Measurements from ENCODE around the gene POU5F1.

Gene POU5F1

GRCh38 chr6:31125586-31126363 is 44.7 kb downstream of the POU5F1 start:
- Mint-ChIP-seq H3K9me3 (no peaks in the 10 kb centered on the region), H3K27ac (no peak overlapping the region), H3K4me3 (no peak overlapping the region), H3K4me1 (ENCODE audit: low read depth) (peaks cover 3% of the 10 kb centered on the region), H3K27me3 (ENCODE audit: low read depth) (peaks cover 18% of the 10 kb centered on the region), H3K36me3 (ENCODE audit: low read depth) (no peaks in the 10 kb centered on the region)

DNA sequence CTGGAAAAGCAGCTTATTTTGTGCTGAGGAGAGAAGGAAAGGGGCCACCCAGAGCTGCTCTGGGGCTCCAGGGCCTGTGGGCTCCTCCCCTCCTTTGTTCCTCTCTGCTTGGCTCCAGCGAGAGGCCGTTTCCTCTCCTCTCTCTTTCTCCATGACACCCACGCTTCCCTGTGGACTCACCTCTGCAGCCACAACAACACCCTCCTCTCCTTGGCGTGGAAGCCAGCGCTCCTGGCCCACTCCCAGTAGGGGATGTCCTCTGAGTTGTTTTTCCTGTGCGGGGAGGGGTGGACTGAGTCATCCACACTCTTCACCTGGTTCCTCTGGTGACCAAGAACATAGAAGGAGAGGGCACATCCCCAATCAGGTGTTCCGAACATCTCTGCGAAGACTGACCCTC is 45.3 kb downstream of the POU5F1 start:
- H3K36me3 Mint-ChIP-seq (ENCODE audit: low read depth): no peaks in the 10 kb centered on the region
- peaks cover 18% of the 10 kb centered on the region for H3K27me3 Mint-ChIP-seq (ENCODE audit: low read depth)
- H3K27ac Mint-ChIP-seq: no peak overlapping the region
- H3K4me1 Mint-ChIP-seq (ENCODE audit: low read depth): peaks cover 3% of the 10 kb centered on the region
- H3K4me3 Mint-ChIP-seq: no peak overlapping the region
- no peaks in the 10 kb centered on the region for H3K9me3 Mint-ChIP-seq

DNA sequence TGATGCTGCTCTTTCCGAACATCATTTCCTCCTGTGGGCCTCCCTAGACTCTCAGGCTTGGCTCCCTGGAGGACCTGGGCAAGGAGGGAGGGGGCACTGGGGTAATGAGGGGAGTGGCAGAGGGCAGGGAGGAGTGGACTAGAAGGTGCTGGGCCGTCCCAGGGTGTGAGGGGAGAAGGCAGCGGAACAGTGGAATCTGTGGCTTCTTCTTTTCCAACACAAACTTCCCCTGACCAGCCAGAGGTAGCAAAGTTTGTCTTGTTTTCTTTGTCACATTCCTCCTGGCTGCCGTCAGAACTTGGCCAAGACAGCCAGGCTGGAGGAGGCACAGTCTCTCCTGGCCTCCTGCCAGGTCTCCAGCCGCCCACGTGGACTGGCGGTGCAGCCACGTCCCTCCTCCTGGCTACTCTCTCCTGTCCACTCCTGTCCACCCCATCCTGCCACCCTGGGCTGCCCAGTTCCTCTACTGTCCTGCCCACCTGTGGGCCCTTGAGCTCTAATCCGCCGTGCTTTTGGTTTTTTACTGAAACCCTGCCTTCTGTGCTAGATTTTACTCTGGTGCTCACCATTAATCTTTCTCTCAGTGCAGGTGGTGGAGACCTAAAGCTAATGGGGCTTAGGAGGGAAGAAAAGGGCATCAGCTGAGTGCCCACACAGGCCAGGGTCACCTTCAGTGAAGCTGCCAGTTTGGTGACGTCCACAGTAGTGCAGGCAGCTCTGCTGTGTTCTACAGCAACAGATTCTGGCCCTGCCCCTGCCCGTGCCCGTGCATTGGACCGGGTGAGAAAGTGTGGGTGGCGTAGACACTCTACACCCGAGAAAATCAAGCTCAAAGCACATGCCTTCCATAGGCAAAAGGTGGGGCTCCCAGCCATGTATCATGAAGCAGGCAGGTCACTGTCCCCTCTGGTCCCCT is 47.4 kb downstream of the POU5F1 start:
- no peak overlapping the region for H3K27ac Mint-ChIP-seq
- H3K4me3 Mint-ChIP-seq: no peak overlapping the region
- peaks cover 3% of the 10 kb centered on the region for H3K4me1 Mint-ChIP-seq (ENCODE audit: low read depth)
- H3K36me3 Mint-ChIP-seq (ENCODE audit: low read depth): no peaks in the 10 kb centered on the region
- peaks cover 12% of the 10 kb centered on the region for H3K27me3 Mint-ChIP-seq (ENCODE audit: low read depth)
- no peaks in the 10 kb centered on the region for H3K9me3 Mint-ChIP-seq

GRCh38 chr6:31121131-31121790 is 49.2 kb downstream of the POU5F1 start:
- Mint-ChIP-seq H3K4me3 (no peak overlapping the region), H3K27me3 (ENCODE audit: low read depth) (peaks cover 9% of the 10 kb centered on the region), H3K4me1 (ENCODE audit: low read depth) (no peaks in the 10 kb centered on the region), H3K36me3 (ENCODE audit: low read depth) (no peaks in the 10 kb centered on the region), H3K9me3 (no peaks in the 10 kb centered on the region), H3K27ac (no peak overlapping the region)

DNA sequence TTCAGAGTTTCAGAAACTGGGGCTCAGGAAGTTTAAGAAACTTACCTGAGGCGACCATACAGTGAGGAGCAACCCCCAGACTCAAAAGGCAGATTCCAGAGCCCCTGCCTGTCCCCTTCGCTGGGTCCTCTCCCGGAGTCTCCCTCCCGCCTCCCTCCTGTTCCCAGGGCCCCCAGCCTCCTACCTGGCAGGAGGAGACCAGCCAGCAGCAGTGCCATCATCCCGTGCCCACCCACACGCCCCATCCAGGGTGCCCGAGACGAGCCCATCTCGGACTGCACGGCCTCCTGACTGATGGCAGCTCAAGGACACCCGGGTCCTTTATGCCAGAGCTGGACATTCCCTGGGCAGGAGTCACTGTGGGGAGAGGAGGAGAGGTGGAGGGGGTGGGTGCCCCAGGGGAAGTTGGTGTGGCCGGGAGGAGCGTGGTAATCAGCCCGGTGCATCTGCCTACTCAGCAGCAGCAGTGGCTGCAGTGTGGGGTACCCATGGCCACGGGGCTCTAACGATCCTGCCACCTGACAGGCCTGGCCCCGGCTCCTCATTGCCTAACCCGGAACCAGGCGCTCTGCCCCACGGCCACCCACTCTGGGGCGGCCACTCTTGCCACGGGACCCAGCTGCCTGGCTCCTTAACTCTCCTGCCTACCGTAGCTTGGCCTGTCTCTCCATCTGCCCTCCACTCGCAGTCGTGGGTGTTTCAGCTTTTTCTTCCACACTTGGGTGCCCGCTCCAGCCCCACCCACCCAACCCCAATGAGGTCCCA is 50.1 kb downstream of the POU5F1 start, which contains the start of gene CDSN:
TSS of gene CDSN (minus strand) at position 296 of the 765 bp plus-strand sequence. CDS start at position 269, 27 bp downstream.
- Mint-ChIP-seq H3K27me3 (ENCODE audit: low read depth) (peaks cover 14% of the 10 kb centered on the region), H3K9me3 (no peaks in the 10 kb centered on the region), H3K36me3 (ENCODE audit: low read depth) (no peaks in the 10 kb centered on the region), H3K4me3 (no peak within 1 kb of the TSS), H3K27ac (no peak within 1 kb of the TSS), H3K4me1 (ENCODE audit: low read depth) (no peaks in the 10 kb centered on the region)

GRCh38 chr6:31118178-31118577 is 52.3 kb downstream of the POU5F1 start:
- H3K27me3 Mint-ChIP-seq (ENCODE audit: low read depth): peaks cover 23% of the 10 kb centered on the region
- no peaks in the 10 kb centered on the region for H3K4me1 Mint-ChIP-seq (ENCODE audit: low read depth)
- H3K36me3 Mint-ChIP-seq (ENCODE audit: low read depth): no peaks in the 10 kb centered on the region
- no peaks in the 10 kb centered on the region for H3K9me3 Mint-ChIP-seq
- no peak overlapping the region for H3K4me3 Mint-ChIP-seq
- no peak overlapping the region for H3K27ac Mint-ChIP-seq

GRCh38 chr6:31116661-31117385 is 53.7 kb downstream of the POU5F1 start:
- Mint-ChIP-seq H3K4me3 (no peak overlapping the region), H3K27me3 (ENCODE audit: low read depth) (peaks cover 27% of the 10 kb centered on the region), H3K4me1 (ENCODE audit: low read depth) (no peaks in the 10 kb centered on the region), H3K36me3 (ENCODE audit: low read depth) (no peaks in the 10 kb centered on the region), H3K27ac (no peak overlapping the region), H3K9me3 (no peaks in the 10 kb centered on the region)

GRCh38 chr6:31115941-31116560 is 54.4 kb downstream of the POU5F1 start:
- Mint-ChIP-seq H3K27me3 (ENCODE audit: low read depth) (peaks cover 27% of the 10 kb centered on the region), H3K4me1 (ENCODE audit: low read depth) (no peaks in the 10 kb centered on the region), H3K27ac (no peak overlapping the region), H3K36me3 (ENCODE audit: low read depth) (no peaks in the 10 kb centered on the region), H3K4me3 (no peak overlapping the region), H3K9me3 (no peaks in the 10 kb centered on the region)

GRCh38 chr6:31114970-31115849 is 55.3 kb downstream of the POU5F1 start:
- Mint-ChIP-seq H3K27me3 (ENCODE audit: low read depth) (peaks cover 29% of the 10 kb centered on the region), H3K4me3 (no peak overlapping the region), H3K4me1 (ENCODE audit: low read depth) (no peaks in the 10 kb centered on the region), H3K9me3 (no peaks in the 10 kb centered on the region), H3K36me3 (ENCODE audit: low read depth) (no peaks in the 10 kb centered on the region), H3K27ac (no peak overlapping the region)

DNA sequence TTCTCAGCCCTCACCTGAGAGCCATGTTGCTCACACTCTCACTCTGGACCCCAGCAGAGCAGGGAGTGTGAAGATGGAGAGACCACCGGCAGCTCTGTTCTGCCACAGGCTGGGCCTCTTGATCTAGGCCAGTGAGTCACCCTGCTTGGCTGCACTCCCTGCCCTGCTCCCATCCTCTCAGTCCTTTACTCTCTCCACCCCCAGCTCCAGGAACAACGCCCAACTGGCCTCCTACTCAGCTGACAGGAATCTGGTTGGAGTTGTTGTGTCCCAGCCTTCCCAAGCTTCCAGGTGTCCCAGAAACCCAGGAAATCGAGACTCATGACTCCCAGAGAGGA is 56.0 kb downstream of the POU5F1 start, which contains the start of gene PSORS1C1:
TSS of gene PSORS1C1 (plus strand) at position 260 of the 338 bp plus-strand sequence. CDS start 14,833 bp downstream, outside the sequence.
- no peak within 1 kb of the TSS for H3K27ac Mint-ChIP-seq
- H3K4me3 Mint-ChIP-seq: no peak within 1 kb of the TSS
- no peaks in the 10 kb centered on the region for H3K36me3 Mint-ChIP-seq (ENCODE audit: low read depth)
- no peaks in the 10 kb centered on the region for H3K9me3 Mint-ChIP-seq
- no peaks in the 10 kb centered on the region for H3K4me1 Mint-ChIP-seq (ENCODE audit: low read depth)
- peaks cover 36% of the 10 kb centered on the region for H3K27me3 Mint-ChIP-seq (ENCODE audit: low read depth)

Measured in T-helper 1 cell treated with Interleukin-12 subunit alpha and Interleukin-12 subunit beta and Interleukin-4 antibody, amounts not matched to agents 30 μg/mL and 1 μg/mL, for 36 hours (primary cell).